Hepatocyte (in vitro differentiated cells): ENCODE results near the gene QDPR.

Experiments
- EZH2 ChIP-seq: fragments of 200-600 bp; sonication (generic); IDR thresholded peaks from 2 replicates; pipeline ENCODE4 v1.6.1; 2016; ENCODE audit warnings: antibody characterized with exemption, mild to moderate bottlenecking, borderline replicate concordance
- EZH2phosphoT487 ChIP-seq: fragments of 200-600 bp; sonication (generic); IDR thresholded peaks from one replicate; pipeline ENCODE4 v1.6.1; 2018; ENCODE audit warnings: antibody characterized with exemption, mild to moderate bottlenecking, low read depth, moderate library complexity; ENCODE audit not compliant: unreplicated experiment, severe bottlenecking
- TF ChIP-seq, protein P1 (sequence below): fragments of 200-600 bp; sonication (generic); IDR thresholded peaks from 2 replicates; pipeline ENCODE4 v1.5.1; 2016; ENCODE audit warnings: antibody characterized with exemption, mild to moderate bottlenecking; ENCODE audit not compliant: poor library complexity

DNA sequence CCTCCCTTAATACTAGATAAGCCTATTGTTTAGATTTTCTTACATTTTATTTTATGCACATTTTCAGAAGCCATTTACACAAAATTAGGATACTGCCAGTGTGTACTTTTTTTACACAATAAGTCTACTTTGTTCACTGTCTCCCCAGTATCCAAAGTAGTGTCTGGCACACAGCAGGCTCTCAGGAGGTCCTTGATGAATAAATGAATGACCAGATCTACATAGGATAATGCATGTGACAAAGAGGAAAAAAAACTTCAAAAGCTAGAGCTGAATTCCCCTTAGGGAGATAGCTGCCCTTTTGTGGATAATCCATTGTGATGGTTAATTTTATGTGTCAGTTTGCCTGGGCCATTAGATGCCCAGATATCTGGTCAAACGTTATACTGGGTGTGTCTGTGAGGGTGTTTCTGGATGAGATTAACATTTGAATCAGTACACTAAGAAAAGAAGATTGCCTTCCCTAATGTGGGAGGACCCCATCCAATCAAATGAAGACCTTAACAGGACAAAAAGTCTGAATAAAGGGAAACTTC is 61.6 kb downstream of the QDPR start:
- no peak for TF ChIP-seq EZH2
- TF ChIP-seq, protein P1, sequence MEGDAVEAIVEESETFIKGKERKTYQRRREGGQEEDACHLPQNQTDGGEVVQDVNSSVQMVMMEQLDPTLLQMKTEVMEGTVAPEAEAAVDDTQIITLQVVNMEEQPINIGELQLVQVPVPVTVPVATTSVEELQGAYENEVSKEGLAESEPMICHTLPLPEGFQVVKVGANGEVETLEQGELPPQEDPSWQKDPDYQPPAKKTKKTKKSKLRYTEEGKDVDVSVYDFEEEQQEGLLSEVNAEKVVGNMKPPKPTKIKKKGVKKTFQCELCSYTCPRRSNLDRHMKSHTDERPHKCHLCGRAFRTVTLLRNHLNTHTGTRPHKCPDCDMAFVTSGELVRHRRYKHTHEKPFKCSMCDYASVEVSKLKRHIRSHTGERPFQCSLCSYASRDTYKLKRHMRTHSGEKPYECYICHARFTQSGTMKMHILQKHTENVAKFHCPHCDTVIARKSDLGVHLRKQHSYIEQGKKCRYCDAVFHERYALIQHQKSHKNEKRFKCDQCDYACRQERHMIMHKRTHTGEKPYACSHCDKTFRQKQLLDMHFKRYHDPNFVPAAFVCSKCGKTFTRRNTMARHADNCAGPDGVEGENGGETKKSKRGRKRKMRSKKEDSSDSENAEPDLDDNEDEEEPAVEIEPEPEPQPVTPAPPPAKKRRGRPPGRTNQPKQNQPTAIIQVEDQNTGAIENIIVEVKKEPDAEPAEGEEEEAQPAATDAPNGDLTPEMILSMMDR: no peak
- no peak for TF ChIP-seq EZH2phosphoT487
